ENCODE results near the gene ITGA3.
"Not testable (repeated sequence)": the region's sequence is repeated elsewhere in the genome, so short reads cannot be mapped to it uniquely, and the experiment has no call there.

Gene ITGA3

DNA sequence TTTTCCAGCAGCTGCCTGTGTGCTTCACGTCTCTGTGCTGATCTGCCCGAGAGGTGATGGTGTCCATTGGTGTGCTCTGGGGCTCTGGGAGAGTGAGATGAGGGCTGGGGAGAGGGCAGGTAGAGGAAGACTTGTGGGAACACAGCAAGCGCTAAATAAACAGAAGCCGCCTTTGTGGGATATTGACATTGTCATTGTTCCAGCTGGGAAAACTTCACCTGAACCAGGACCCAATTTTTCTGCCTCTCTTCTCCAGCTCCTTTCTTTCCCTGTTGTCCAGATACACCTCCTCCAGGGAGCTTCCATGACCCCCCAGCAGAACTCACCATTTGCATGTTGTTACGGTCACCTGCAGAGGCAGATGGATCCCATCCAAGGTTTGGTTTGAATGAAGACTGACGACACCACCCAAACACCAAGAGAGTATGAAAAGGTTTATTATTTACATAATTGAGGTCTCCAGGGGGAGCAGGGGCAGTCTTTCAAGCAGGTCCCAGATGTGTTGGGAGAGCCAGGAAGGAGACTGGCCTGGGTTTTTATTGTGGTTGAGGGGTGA lies 3.6 kb upstream of the ITGA3 start:
- no peak for DNase-seq (ENCODE audit: low spot score)

DNA sequence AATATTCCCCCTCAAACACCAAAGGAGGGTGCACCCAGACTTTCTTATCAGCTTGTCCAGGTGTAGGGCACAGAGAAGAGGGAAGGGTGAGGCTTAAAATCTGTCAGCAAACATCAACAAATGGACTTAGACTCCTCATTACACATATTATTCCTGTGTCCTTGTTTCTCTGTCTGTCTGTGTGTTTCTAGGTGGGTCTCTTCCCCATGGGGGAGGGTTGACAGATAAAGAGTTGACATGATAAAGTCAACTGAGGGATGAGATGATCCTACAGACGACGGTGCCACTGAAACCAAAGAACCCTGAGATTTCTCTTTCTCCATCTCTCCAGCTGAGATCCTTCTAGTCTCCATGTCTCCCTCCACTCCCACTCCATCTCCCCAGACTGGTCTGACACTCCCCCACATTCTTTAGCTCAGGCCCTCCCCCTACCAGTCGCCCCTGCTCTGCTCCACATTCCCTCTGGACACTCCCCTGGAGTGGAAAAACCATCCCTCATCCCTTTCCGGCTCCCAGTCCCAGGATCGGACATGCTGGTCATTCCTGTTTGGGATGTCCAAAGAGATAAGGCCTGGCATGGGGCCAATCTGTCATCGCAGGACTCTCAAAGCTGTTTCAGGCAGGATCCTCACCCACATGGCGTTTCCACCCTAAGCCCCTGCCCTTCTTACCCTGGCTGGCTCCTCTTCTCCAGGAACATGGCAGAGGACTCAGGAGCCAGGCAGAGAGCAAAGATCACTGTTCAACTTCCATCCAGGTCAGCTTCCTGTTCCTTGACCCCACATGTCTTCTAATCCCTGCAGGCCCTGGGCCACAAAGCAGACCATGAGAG lies 2.9 kb upstream of the ITGA3 start:
- no peak for DNase-seq (ENCODE audit: low spot score)

DNA sequence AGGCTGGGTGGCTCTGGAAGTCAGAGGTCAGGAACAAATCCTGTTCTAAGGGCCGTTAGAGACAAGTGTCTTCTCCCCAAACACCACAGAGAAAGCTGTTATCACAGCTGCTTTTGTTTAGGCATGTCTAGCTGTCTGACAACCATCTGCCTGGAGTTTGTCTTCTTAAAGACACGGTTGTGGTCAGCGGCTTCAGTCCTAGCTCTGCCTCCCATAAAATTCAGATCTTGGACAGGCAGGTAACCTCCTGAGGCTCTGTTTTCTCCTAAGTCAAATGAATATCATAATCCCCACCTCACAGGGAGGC lies 2.3 kb upstream of the ITGA3 start:
- no peak for DNase-seq (ENCODE audit: low spot score)

DNA sequence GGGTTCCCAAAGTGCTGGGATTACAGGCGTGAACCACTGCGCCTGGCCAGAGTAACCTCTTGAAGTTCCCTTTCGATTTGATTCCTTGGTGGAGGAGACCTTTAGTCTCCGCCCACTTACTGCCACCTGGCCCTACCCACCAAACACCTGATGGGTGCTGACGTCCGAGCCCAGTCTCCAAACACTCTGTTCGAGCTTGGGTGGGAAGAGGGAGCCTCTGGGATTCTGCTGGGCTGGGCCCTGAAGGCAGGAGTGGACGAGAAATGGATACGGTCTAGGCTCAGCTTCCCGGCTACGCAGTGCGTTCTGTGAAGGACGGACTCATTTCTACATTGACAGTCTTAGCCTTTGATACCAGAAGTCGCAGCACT lies 870 bp upstream of the ITGA3 start:
- no peak for DNase-seq (ENCODE audit: low spot score)

DNA sequence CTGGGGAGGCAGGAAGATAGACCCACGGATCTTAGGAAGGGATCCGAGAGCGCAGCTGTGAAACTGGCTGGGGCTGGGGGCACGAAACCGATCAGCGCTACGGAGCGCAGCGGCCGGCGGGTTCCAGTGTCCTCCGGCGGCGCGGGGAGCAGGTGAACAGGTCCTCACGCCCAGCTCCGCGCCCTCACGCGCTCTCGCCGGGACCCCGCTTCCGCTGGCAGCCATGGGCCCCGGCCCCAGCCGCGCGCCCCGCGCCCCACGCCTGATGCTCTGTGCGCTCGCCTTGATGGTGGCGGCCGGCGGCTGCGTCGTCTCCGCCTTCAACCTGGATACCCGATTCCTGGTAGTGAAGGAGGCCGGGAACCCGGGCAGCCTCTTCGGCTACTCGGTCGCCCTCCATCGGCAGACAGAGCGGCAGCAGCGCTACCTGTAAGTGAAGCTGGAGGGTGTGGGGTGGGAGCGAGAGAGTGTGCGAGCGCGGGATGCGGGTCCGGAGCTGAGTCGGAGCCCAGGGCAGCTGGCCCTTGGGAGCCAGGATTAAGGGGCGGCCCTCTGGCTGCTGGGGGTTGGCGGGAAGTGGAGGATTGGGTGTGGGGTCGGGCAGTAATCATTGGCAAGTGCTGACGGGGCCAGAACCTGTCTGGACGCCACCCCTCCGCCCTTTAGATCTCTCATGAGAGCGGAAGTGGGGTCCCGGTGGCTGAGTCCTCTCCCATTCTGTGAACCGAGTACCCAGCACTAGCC lies 479 bp downstream of the ITGA3 start:
- DNase-seq (ENCODE audit: low spot score) = peak; percentile 72

DNA sequence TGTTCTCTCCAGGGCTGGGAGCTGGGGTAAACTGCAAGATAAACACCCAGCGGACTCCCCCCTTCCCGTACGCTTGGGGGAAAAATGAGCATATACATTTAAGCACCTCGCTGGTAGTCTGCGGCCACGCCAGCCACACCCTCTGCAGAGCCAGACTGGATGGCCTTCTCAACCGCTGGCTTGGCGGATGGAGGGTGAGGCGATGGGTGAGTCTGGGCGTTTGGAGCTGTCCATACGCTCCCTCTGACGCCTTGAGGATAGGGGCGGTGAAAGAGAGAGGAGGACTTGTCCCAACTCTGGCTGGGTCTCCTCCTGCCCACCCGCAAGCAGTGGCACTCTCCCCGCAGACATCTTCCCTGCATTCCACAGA lies 1.0 kb downstream of the ITGA3 start:
- no peak for DNase-seq (ENCODE audit: low spot score)

DNA sequence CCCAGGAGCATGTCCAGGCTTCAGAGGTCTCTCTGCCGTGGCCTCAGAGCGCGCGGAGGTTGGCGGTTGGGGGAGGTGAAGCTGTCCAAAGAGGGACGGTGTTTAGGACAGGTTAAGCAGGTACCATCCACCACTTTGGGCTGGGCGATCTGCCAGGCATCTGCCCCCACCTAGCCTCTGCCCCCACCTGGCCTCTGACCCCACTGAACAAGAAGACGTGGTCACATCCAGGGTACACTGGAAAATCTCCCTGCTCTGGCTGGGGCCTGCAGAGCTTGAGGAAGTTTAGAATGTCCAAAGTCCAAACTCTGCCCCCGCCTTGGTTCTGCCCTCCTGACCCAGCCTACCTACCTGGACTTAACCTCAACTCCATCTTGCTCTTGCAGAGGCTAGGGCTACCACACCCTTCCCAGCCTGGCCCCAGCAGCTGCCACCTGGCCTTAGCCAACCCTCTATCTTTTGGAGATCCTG lies 1.6 kb downstream of the ITGA3 start:
- no peak for DNase-seq (ENCODE audit: low spot score)

DNA sequence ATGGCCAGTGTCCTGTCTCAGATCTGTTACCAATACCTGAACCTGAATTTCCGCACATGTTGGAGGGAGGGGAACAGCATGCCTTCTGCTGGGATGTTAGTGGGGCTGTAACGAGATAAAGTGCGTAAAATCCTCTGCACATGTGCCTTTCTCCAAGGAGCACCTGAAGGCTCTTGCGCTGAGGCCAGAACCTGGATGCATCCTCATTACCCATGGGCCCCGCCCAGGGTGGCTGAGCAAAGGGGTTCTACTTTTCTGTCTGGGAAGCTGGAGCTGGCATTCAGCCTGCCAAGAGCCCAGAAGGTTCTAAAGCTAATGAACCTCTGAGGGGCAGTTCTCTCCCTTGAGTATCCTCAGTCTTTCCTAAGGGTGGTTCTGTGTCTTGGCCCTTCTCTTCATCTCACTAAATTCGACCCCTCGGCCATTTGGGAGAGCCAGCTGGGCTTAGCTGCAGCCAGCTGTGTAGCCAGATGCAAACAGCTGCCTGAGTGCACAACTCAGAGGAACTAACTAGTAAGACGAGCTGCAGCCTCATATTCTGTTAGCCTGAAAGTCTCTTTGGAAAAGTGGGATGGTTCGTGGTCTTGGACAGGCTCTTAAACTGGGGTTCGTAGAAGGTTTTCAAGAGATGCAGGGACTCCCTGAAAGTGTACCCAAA lies 2.5 kb downstream of the ITGA3 start:
- no peak for DNase-seq (ENCODE audit: low spot score)

DNA sequence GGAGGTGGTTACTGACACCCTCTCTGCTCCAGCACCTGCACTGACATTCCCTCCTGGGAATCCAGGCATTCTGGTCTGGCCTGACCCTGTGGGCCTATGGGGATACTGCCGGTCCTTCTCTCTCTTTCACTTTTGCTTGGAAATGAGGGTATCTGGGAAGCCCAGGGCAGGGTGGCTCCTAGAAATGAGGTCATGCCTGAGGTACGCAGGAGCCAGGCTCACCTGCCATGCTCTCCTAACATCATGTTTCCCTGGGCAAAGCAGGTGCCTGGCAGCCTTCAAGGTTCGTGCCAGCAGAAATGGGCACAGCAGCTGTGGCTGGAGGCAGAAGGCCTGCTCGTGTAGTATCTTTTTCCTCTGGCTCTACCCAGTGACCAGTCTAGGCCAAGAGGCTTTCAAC lies 3.3 kb downstream of the ITGA3 start:
- no peak for DNase-seq (ENCODE audit: low spot score)

DNA sequence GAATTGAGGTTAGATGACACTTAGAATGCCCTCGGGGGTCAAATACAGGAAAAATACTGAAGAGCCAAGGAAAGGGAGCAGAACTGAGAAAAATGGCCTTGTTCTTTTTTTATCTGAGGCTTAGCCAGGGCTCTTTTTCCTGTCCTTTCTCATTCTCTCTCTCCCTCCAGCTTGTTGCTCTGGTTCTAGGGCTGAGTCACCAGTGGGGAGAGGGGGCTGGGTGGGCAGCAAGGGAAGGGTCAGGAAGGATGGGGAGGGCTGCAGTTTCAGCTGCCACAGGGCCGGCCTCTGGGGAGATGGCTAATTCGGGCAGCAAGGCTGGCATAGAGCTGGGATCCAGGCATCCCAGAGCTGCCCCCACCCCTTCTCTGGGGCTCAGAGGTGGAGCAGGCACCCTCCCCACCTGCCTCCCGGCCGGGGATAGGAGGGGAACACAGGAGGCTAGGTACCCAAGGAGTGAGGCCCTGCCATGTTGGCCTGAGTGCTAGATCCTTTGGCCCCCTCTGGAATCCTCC lies 3.9 kb downstream of the ITGA3 start:
- no peak for DNase-seq (ENCODE audit: low spot score)

DNA sequence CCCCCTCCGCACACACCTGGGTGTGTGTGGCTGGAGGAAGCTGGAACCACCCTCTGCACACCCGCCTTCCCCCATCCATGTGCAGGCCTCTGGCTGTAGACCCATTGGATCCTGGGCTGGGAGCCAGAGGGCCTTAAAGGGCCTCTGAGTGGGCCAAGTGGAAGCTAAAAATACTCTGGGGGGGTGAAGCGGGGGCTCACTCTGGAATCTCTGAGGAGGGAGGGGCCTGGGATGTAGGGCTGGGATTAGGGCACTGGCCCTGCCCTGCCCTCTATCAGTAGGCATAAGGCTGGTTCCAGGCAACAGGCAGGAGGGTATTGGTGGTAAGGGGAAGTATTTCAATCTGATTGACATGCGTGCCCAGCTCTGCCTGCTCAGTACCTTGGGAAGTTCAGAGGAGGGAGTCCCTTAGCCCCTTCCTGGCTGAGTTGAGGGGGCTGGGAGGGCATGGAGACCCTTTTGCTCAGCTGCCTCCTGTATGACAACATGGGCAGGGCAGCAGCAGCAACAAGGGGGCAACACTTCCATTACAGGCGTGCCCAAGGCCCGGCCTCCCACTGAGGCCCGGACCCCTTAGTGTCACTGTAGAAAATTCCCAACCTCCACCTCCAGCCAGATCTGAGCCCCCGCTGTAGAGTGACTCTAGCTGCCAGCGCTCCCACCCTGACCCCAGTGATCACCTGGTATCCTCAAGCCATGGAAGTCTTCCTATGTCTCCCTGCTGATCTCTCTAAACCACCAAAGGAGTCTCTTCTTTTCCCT lies 5.2 kb downstream of the ITGA3 start:
- DNase-seq (ENCODE audit: low spot score) = no peak

DNA sequence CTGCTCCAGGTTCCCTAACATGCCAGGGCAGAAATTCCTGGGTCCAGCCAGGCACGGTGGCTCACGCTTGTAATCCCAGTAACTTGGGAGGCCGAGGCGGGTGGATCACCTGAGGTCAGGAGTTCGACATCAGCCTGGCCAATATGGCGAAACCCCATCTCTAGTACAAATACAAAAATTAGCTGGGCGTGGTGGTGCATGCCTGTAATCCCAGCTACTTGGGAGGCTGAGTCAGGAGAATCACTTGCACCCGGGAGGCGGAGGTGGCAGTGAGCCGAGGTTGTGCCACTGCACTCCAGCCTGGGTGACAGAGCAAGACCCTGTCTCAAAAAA lies 5.8 kb downstream of the ITGA3 start:
- DNase-seq (ENCODE audit: low spot score) = not testable (repeated sequence)

DNA sequence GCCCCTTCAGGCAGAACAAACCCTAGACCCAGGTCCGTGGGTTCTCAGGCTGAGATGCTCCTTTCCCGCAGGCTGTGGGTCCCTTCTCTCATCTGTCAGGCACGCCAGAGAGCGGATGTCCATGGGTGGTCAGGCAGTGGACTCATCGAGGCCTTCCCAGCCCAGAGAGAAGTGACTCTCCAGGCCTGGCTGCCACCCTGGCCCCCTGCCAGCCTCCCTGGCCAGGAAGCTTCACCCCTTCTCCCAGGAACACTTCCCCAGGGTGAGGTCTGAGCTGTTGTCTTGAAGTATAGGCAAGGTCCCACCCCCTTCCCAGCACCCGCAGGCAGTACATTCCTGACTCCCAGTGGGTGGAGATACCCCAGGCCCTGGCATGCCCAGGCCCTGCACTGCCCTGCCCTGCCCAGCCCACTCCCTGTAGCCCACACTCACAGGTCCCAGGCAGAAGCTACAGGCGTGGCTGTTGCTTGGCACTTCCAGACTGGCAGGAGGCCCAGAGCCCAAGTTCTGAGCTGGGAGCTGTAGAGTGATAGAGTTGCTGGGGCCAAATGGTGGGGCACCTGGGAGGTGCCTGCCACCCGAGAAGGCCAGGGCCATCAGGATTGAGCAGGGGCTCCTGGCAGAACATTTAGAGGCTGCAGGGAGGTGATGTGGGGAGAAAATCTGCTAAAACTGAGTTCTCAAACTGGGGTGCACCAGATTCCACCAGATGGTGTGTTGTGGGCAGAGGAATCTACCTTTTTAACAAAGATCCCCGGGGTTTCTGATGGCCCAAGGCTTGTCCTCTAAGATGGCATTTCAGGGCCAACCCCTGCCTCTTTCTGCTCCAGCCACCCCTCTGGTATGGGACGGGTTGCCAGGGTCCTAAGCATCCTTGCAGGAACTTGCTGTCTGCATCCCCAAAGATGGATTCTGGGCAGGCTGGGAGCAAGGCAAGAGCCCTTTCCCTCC lies 6.7 kb downstream of the ITGA3 start:
- no peak for DNase-seq (ENCODE audit: low spot score)

DNA sequence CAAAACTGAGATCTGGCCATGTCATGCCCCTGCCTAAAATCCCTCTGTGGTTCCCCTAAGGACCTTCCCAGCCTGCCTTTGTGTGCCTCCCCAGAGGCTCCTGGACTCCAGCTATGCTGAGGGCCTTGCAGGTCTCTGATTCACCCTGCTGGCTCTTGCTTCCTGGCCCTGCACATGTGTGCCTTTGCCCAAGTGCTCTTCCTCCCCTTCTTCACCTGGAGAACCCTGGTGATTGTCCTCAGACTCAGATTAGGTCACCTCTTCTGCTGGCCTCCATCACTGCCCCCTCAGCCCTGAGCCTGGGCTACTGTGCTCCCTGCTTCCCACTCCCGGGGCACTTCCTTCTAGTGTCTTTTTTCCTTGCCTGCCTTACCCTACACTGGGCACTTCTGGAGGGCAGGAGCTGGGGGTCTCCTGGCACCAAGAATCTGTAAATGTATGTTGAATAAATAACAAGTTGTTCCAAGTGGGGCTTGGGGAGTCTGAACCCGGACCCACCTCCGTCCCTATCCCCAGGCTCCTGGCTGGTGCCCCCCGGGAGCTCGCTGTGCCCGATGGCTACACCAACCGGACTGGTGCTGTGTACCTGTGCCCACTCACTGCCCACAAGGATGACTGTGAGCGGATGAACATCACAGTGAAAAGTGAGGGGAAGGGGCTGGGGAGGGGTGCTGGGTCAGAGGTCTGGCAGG lies 7.8 kb downstream of the ITGA3 start:
- no peak for DNase-seq (ENCODE audit: low spot score)

DNA sequence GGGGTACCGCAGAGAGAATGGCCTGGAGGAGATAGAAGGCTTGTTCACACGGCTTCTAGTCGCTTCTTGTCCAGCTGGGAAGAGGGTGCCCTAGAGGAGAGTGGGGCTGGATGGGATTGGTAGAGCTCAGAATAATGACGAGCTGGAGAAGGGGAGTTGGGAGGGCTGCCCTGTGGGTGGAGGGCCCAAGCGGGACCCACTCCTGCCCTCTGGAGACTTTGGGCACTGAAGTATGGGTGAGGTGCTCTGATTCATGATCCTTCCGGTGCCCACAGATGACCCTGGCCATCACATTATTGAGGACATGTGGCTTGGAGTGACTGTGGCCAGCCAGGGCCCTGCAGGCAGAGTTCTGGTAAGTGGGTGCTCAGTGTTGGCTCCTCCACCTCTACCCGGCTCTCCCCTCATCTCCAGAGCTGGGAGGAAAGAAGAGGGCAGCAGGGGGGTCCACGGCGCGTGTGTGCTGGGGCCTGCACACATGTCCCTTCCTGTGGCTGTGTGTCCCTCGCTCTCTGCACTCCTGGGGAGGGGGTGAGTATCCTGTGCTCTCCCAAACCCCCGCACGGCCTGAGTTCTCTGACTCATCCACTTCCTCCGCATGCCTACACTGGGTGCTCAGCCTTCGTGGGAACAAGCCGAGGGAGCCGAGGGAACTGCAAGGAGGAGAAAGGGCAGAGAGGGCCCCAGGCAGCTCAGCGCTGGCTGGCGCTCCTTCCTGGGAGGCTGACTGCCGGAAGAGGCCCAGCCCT lies 8.5 kb downstream of the ITGA3 start:
- DNase-seq (ENCODE audit: low spot score) = no peak

DNA sequence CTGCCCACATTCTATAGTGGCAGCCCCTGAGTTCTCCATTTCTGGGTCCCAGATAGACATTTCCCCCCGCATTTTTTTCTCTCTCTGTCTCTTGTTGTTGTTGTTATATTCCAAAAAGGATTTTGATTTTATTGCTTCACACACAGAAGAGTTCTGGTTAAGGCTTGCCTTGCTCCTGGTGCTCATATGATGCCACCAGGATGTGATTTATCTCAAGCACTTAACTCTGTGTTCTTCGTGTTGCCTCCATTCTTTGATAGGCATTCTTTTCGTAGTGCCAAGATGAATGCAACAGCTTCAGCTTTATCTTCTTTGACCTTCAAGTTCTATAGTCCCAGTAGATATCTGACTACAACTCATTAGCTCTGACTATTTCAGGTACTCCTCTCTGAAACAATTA lies 9.1 kb downstream of the ITGA3 start:
- no peak for DNase-seq (ENCODE audit: low spot score)

DNA sequence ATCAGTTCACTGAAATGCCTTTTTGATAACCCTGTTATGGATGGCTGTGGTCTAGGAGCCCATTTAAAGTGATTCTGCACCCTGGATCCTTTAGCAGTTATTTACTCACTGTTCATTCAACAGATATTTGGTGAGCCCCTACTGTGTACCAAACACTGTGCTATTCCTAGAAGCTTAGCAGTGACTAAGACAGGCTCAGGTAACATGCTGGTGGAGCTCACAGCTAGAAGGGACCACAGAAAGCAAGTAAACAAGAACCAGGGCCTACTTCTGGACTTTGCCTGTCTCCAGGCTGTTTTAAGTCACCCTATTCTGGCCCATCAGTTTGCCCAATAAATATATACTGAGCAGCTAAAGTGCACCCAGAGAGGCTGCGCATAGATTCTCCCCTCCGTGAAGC lies 11.1 kb downstream of the ITGA3 start:
- no peak for DNase-seq (ENCODE audit: low spot score)

DNA sequence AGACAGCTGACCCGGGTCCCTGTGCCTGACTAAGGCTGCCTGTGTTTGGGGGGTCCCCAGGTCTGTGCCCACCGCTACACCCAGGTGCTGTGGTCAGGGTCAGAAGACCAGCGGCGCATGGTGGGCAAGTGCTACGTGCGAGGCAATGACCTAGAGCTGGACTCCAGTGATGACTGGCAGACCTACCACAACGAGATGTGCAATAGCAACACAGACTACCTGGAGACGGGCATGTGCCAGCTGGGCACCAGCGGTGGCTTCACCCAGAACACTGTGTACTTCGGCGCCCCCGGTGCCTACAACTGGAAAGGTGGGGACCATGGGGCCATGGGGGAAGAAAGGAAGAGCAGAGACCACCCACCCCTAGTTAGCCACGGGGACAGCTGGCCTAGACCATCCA lies 12.1 kb downstream of the ITGA3 start:
- no peak for DNase-seq (ENCODE audit: low spot score)

DNA sequence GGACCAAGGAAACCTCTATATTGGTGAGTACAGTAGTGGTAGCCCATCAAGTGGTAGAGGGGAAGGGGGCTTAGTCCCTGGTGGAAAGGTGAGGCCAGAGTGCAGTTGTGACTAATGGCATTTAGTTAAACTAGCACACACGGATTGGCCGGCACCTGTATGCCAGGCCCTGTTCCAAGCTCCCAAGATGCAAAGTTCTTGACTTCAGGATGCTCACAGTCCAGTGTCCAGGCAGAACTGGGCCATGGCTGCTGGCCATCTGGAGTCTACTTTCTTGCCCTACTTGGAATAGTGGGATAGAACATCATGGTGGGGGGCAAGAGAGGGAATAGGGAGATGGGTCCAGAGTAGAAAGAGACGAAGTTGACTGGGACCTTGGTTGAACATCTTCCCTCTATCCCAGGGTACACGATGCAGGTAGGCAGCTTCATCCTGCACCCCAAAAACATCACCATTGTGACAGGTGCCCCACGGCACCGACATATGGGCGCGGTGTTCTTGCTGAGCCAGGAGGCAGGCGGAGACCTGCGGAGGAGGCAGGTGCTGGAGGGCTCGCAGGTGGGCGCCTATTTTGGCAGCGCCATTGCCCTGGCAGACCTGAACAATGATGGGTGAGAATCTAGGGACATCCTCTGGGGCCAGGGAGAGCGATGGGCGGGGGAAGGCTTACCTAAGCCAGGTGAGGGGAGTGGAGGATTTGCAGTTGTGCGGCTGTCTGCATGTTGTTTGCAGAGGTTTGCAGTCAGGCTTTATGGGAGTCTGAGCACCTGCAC lies 15.2 kb downstream of the ITGA3 start:
- DNase-seq (ENCODE audit: low spot score) = no peak
